Measurements from ENCODE around the gene LAYN.

The LAYN gene

GRCh38 chr11:111592491-111592890 lies 52.0 kb downstream of the LAYN start:
- DNase-seq (ENCODE audit: low read depth, low spot score): no peak

- DNase-seq (ENCODE audit: low read depth, low spot score): no peak
Measured at GRCh38 chr11:111596319-111596718, 55.8 kb downstream of the LAYN start.

- DNase-seq (ENCODE audit: low read depth, low spot score): no peak
Measured at GRCh38 chr11:111598148-111598547, 57.6 kb downstream of the LAYN start.

GRCh38 chr11:111598559-111598958 lies 58.0 kb downstream of the LAYN start:
- no peak for DNase-seq (ENCODE audit: low read depth, low spot score)

GRCh38 chr11:111601636-111601978 lies 61.1 kb downstream of the LAYN start:
- no peak for DNase-seq (ENCODE audit: low read depth, low spot score)

GRCh38 chr11:111601979-111602864 lies 61.7 kb downstream of the LAYN start, which contains the start of gene SIK2:
TSS of gene SIK2 (plus strand) at chr11:111602449. CDS start at chr11:111602564, 115 bp downstream.
- peak; percentile 92 for DNase-seq (ENCODE audit: low read depth, low spot score)

GRCh38 chr11:111602865-111603610 lies 62.5 kb downstream of the LAYN start:
- DNase-seq (ENCODE audit: low read depth, low spot score): no peak

GRCh38 chr11:111603611-111604130 lies 63.2 kb downstream of the LAYN start:
- DNase-seq (ENCODE audit: low read depth, low spot score): no peak

GRCh38 chr11:111604392-111605009 lies 64.0 kb downstream of the LAYN start:
- DNase-seq (ENCODE audit: low read depth, low spot score): peak; percentile 39

- DNase-seq (ENCODE audit: low read depth, low spot score): no peak
Measured at GRCh38 chr11:111605681-111606080, 65.2 kb downstream of the LAYN start.

GRCh38 chr11:111606986-111607385 lies 66.5 kb downstream of the LAYN start:
- no peak for DNase-seq (ENCODE audit: low read depth, low spot score)

- no peak for DNase-seq (ENCODE audit: low read depth, low spot score)
Measured at GRCh38 chr11:111607751-111608150, 67.2 kb downstream of the LAYN start.

All from brain pericyte (primary cell).